ENCODE measurements around the gene SIGLEC9. TPM values are rescaled to one million over a fixed set of nuclear protein-coding genes. Genes with fewer than 3 reads are reported as not detected.

The SIGLEC9 gene
- total and polyA plus RNA-seq, 4 donors = 1.1 to 11.5 (median 8.3) TPM

DNA sequence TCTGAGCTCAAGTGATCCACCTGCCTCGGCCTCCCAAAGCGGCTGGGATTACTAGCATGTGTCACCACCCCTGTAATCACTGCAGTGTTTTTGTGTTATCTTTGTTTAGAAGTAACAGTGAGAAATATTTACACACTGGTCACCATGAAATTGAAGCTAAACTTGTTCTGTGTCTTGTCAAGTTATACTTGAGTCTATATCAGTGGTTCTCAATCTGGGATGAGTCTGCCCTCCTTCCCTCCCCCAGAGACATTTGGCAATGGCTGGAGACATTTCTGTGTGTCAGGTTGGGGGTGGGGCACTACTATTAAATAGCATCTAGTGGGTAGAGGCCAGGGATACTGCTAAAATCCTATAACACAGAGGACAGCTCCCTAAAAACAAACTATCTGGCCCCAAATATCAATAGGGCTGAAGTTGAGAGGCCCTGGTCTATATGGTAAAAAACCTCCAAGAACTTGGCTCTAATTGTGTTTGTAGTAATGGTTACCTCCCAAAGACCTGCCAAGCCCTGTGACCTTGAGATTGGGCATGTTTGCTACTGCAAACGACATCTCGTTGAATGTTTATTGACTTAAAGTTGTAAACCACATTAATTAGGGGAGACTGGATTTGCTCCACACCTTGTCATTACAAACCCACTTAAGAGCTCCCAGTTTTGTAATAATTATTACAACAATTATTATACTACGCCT, 23.4 kb upstream of the SIGLEC9 start:
- 79 to 89% methylated on average over 5 of the region's 5 CpGs for WGBS, 2 donors
- ATAC-seq (ENCODE audit: low FRiP score) (no peak), DNase-seq (no peak)
- Histone ChIP-seq H3K4me1 (ENCODE audit: control insufficient read depth in 1 of 2, insufficient read depth in 2 of 2, low read length in 2 of 2) (no peaks in the 10 kb centered on the region), H3K36me3 (ENCODE audit: control insufficient read depth in 1 of 2, insufficient read depth in 2 of 2, low read length in 1 of 2) (peaks cover 0 to 4% of the 10 kb centered on the region in 2 donors), H3K4me3 (ENCODE audit: low read length in 2 of 2) (no peak overlapping the region), H3K9me3 (ENCODE audit: control insufficient read depth, low read length) (no peaks in the 10 kb centered on the region), H3K27ac (ENCODE audit: low read depth in 1 of 2, low read length in 2 of 2) (no peak overlapping the region), H3K27me3 (ENCODE audit: control insufficient read depth in 1 of 2, insufficient read depth in 2 of 2, low read length in 1 of 2) (no peaks in the 10 kb centered on the region)
- intact Hi-C loops (cut with DNase I) = no loop called here

GRCh38 chr19:51102991-51103390, 21.7 kb upstream of the SIGLEC9 start:
- intact Hi-C loops (cut with DNase I) = no loop called here
- H3K27ac ChIP-seq (ENCODE audit: low read depth in 1 of 2, low read length in 2 of 2) = no peak overlapping the region
- no peaks in the 10 kb centered on the region for H3K27me3 ChIP-seq (ENCODE audit: control insufficient read depth in 1 of 2, insufficient read depth in 2 of 2, low read length in 1 of 2)
- H3K9me3 ChIP-seq (ENCODE audit: control insufficient read depth, low read length) = no peaks in the 10 kb centered on the region
- H3K36me3 ChIP-seq (ENCODE audit: control insufficient read depth in 1 of 2, insufficient read depth in 2 of 2, low read length in 1 of 2) = peaks cover 0 to 4% of the 10 kb centered on the region in 2 donors
- H3K4me3 ChIP-seq (ENCODE audit: low read length in 2 of 2) = no peak overlapping the region
- DNase-seq = no peak
- H3K4me1 ChIP-seq (ENCODE audit: control insufficient read depth in 1 of 2, insufficient read depth in 2 of 2, low read length in 2 of 2) = no peaks in the 10 kb centered on the region
- no peak for ATAC-seq (ENCODE audit: low FRiP score)
- WGBS, 2 donors = 93 to 94% methylated on average over 7 of the region's 7 CpGs

DNA sequence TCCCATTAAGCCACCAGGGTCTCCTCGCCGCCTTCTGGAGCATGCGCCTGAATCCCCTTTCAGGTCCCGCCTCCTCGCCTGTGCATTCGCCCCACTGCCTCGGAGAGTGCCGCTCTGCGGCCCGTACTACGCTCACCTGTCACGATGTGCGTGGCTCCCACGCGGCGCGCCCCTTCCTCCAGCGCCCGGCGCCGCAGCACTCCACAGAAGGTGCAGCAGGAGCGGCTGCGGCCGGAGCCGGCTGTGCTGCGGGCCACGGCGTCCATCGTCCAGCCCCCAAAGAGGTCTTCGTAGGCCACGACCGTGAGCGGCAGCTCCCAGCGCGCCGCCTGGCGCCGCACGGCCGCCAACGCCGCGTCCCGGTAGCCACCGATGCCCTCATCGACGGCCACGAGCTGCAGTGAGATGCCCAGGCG, 20.8 kb upstream of the SIGLEC9 start:
- H3K4me3 ChIP-seq (ENCODE audit: low read length in 2 of 2) = no peak overlapping the region
- ATAC-seq (ENCODE audit: low FRiP score) (no peak), DNase-seq (no peak)
- intact Hi-C loops (cut with DNase I) = no loop called here
- no peaks in the 10 kb centered on the region for H3K9me3 ChIP-seq (ENCODE audit: control insufficient read depth, low read length)
- H3K4me1 ChIP-seq (ENCODE audit: control insufficient read depth in 1 of 2, insufficient read depth in 2 of 2, low read length in 2 of 2) = no peaks in the 10 kb centered on the region
- H3K27ac ChIP-seq (ENCODE audit: low read depth in 1 of 2, low read length in 2 of 2) = no peak overlapping the region
- 68 to 76% methylated on average over 45 to 49 of the region's 49 CpGs for WGBS, 2 donors
- no peaks in the 10 kb centered on the region for H3K27me3 ChIP-seq (ENCODE audit: control insufficient read depth in 1 of 2, insufficient read depth in 2 of 2, low read length in 1 of 2)
- H3K36me3 ChIP-seq (ENCODE audit: control insufficient read depth in 1 of 2, insufficient read depth in 2 of 2, low read length in 1 of 2) = peaks cover 0 to 4% of the 10 kb centered on the region in 2 donors

DNA sequence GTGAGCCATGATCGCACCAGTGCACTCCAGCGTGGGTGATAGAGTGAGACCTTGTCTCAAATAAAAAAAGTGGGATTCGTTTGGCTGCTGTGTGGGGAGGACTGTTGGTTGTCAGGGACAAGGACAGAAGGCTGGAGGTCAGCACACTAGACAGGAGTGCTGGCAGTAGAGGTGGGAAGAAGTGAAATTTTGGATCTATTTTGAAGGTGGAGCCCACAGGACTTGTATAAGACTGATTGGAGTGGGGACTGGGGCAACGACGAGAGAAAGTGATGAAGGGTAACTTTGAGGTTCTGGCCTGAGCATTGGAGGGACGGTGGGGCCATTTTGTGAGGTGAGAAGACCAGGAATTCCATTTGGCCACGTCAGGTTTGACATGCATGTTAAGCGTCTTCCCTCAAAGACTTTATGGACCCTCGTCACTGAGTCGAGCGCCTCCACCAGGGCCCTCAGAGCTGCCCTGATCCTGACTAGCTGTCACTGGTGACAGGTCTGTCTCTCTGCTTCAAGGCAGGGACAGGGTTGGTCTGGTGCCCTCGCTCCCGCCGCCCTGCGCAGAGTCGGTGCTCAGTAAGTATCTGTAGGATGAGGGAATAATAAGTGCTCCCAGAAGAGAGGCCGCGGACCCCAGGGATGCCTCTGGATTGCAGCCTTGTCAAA, 17.2 kb upstream of the SIGLEC9 start:
- no peak for DNase-seq
- Histone ChIP-seq H3K27me3 (ENCODE audit: control insufficient read depth in 1 of 2, insufficient read depth in 2 of 2, low read length in 1 of 2) (peaks cover 0 to 2% of the 10 kb centered on the region in 2 donors), H3K36me3 (ENCODE audit: control insufficient read depth in 1 of 2, insufficient read depth in 2 of 2, low read length in 1 of 2) (peaks cover 0 to 4% of the 10 kb centered on the region in 2 donors), H3K4me1 (ENCODE audit: control insufficient read depth in 1 of 2, insufficient read depth in 2 of 2, low read length in 2 of 2) (no peaks in the 10 kb centered on the region), H3K9me3 (ENCODE audit: control insufficient read depth, low read length) (peaks cover 1% of the 10 kb centered on the region), H3K27ac (ENCODE audit: low read depth in 1 of 2, low read length in 2 of 2) (no peak overlapping the region), H3K4me3 (ENCODE audit: low read length in 2 of 2) (peak overlapping the region; percentile 49 to 65)
- 18 to 21% methylated on average over 18 of the region's 18 CpGs for WGBS, 2 donors
- intact Hi-C loops (cut with DNase I) = loop anchor here (1.0 to 5.0 kb wide), 2 partner anchors 487 to 490 kb away; no protein-coding TSS in a partner anchor
- no peak for ATAC-seq (ENCODE audit: low FRiP score)

GRCh38 chr19:51108066-51108804, 16.5 kb upstream of the SIGLEC9 start, which contains the start of gene CTU1:
TSS of gene CTU1 (minus strand) at chr19:51108409. CDS start at chr19:51104569, 3,840 bp downstream.
- peaks cover 0 to 2% of the 10 kb centered on the region in 2 donors for H3K27me3 ChIP-seq (ENCODE audit: control insufficient read depth in 1 of 2, insufficient read depth in 2 of 2, low read length in 1 of 2)
- peaks cover 1% of the 10 kb centered on the region for H3K9me3 ChIP-seq (ENCODE audit: control insufficient read depth, low read length)
- ATAC-seq (ENCODE audit: low FRiP score) (peak; percentile 99), DNase-seq (peak; percentile 98 to 99)
- no peak within 1 kb of the TSS for H3K27ac ChIP-seq (ENCODE audit: low read depth in 1 of 2, low read length in 2 of 2)
- no peaks in the 10 kb centered on the region for H3K4me1 ChIP-seq (ENCODE audit: control insufficient read depth in 1 of 2, insufficient read depth in 2 of 2, low read length in 2 of 2)
- H3K4me3 ChIP-seq (ENCODE audit: low read length in 2 of 2) = peak within 1 kb of the TSS; percentile 49 to 65
- H3K36me3 ChIP-seq (ENCODE audit: control insufficient read depth in 1 of 2, insufficient read depth in 2 of 2, low read length in 1 of 2) = peaks cover 0 to 4% of the 10 kb centered on the region in 2 donors
- intact Hi-C loops (cut with DNase I) = loop anchor here (1.0 to 5.0 kb wide), 2 partner anchors 486 to 489 kb away; no protein-coding TSS in a partner anchor
- 0% methylated on average over 43 of the region's 43 CpGs for WGBS, 2 donors

GRCh38 chr19:51108805-51109146, 15.9 kb upstream of the SIGLEC9 start:
- H3K4me1 ChIP-seq (ENCODE audit: control insufficient read depth in 1 of 2, insufficient read depth in 2 of 2, low read length in 2 of 2) = no peaks in the 10 kb centered on the region
- H3K9me3 ChIP-seq (ENCODE audit: control insufficient read depth, low read length) = peaks cover 1% of the 10 kb centered on the region
- intact Hi-C loops (cut with DNase I) = loop anchor here (1.0 to 5.0 kb wide), 2 partner anchors 486 to 489 kb away; no protein-coding TSS in a partner anchor
- peaks cover 0 to 4% of the 10 kb centered on the region in 2 donors for H3K36me3 ChIP-seq (ENCODE audit: control insufficient read depth in 1 of 2, insufficient read depth in 2 of 2, low read length in 1 of 2)
- H3K27me3 ChIP-seq (ENCODE audit: control insufficient read depth in 1 of 2, insufficient read depth in 2 of 2, low read length in 1 of 2) = peaks cover 0 to 2% of the 10 kb centered on the region in 2 donors
- ATAC-seq (ENCODE audit: low FRiP score) (peak; percentile 67), DNase-seq (no peak)
- 1 to 3% methylated on average over 15 of the region's 15 CpGs for WGBS, 2 donors
- no peak overlapping the region for H3K27ac ChIP-seq (ENCODE audit: low read depth in 1 of 2, low read length in 2 of 2)
- peak overlapping the region in 1 of 2 donors; percentile 56 for H3K4me3 ChIP-seq (ENCODE audit: low read length in 2 of 2)

DNA sequence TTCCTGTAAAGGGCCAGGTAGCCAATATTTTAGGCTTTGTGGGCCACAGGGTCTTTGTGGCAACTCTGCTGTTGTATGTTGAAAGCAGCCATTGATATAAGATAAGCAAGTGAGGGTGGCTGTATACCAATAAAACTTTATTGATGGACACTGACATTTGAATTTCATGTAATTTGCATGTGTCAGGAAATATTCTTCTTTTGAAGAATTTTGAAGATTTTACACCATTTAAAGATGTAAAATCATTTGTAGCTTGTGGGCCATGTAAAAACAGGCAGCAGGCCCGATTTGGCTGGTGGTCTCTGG, 14.1 kb upstream of the SIGLEC9 start:
- Histone ChIP-seq H3K27ac (ENCODE audit: low read depth in 1 of 2, low read length in 2 of 2) (no peak overlapping the region), H3K27me3 (ENCODE audit: control insufficient read depth in 1 of 2, insufficient read depth in 2 of 2, low read length in 1 of 2) (peaks cover 0 to 3% of the 10 kb centered on the region in 2 donors), H3K36me3 (ENCODE audit: control insufficient read depth in 1 of 2, insufficient read depth in 2 of 2, low read length in 1 of 2) (no peaks in the 10 kb centered on the region), H3K4me1 (ENCODE audit: control insufficient read depth in 1 of 2, insufficient read depth in 2 of 2, low read length in 2 of 2) (no peaks in the 10 kb centered on the region), H3K9me3 (ENCODE audit: control insufficient read depth, low read length) (peaks cover 1% of the 10 kb centered on the region), H3K4me3 (ENCODE audit: low read length in 2 of 2) (no peak overlapping the region)
- DNase-seq (no peak), ATAC-seq (ENCODE audit: low FRiP score) (no peak)
- intact Hi-C loops (cut with DNase I) = loop anchor here in 1 of 2 donors (10.0 kb wide), 1 partner anchor 306 kb away; no protein-coding TSS in a partner anchor
- 62 to 72% methylated on average over 1 of the region's 1 CpG for WGBS, 2 donors

DNA sequence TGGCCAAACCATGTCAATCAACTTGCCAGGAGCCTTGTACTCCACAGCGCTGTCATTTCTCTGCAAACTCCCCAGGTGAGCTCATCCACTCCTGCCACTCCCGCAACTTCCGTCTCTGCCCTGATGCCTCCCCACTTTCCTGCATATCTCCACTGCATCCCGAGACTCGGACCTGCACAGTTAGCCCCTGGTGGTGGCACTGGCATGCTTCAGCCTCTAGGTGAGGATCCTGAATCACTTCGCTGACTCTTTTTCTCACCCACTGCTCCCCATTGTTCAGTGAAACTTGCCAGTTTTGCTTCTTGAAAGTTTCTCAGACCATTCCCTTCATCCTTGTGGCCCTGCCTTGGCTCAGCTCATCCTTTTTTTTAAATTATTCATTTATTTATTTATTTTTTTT, 13.1 kb upstream of the SIGLEC9 start:
- intact Hi-C loops (cut with DNase I) = loop anchor here in 1 of 2 donors (10.0 kb wide), 1 partner anchor 307 kb away; no protein-coding TSS in a partner anchor
- Histone ChIP-seq H3K36me3 (ENCODE audit: control insufficient read depth in 1 of 2, insufficient read depth in 2 of 2, low read length in 1 of 2) (no peaks in the 10 kb centered on the region), H3K4me1 (ENCODE audit: control insufficient read depth in 1 of 2, insufficient read depth in 2 of 2, low read length in 2 of 2) (no peaks in the 10 kb centered on the region), H3K4me3 (ENCODE audit: low read length in 2 of 2) (no peak overlapping the region), H3K27me3 (ENCODE audit: control insufficient read depth in 1 of 2, insufficient read depth in 2 of 2, low read length in 1 of 2) (peaks cover 0 to 6% of the 10 kb centered on the region in 2 donors), H3K9me3 (ENCODE audit: control insufficient read depth, low read length) (peaks cover 1% of the 10 kb centered on the region), H3K27ac (ENCODE audit: low read depth in 1 of 2, low read length in 2 of 2) (no peak overlapping the region)
- DNase-seq (peak; percentile 26 to 46), ATAC-seq (ENCODE audit: low FRiP score) (no peak)
- 35 to 42% methylated on average over 6 of the region's 6 CpGs for WGBS, 2 donors
